B cell (primary cell): ENCODE data around the gene KDM5B. TPM values are rescaled to one million over a fixed set of nuclear protein-coding genes. Genes with fewer than 3 reads are reported as not detected.

Source experiments
- ATAC-seq: fragments of 200-7000 bp; cut with Tn5 transposase; one replicate; pipeline ENCODE4 v1.10.0; 2021; ENCODE audit warnings: low read depth, mild to moderate bottlenecking, moderate number of reproducible peaks, moderate library complexity
- CTCF ChIA-PET: fragments of 350-600 bp; sonication (Branson Sonifier 250); formaldehyde crosslinking; loops from one replicate; lab custom pipeline; 2021; ENCODE audit warnings: antibody characterized with exemption, inconsistent platforms; lab: Charles Lee
- POLR2A ChIA-PET: fragments of 350-600 bp; sonication (Branson Sonifier 250); formaldehyde crosslinking; loops from one replicate; lab custom pipeline; 2021; ENCODE audit warnings: antibody characterized with exemption; lab: Charles Lee
- DNase-seq: peaks from one replicate; pipeline ENCODE4 v3.0.0; 2013
- H2AFZ ChIP-seq: 2 replicates; pipeline ENCODE4 v1.6.1; 2012; ENCODE audit warnings: mild to moderate bottlenecking, low read depth, low read length; ENCODE audit not compliant: insufficient read depth, poor library complexity, severe bottlenecking
- H3K27ac ChIP-seq, 2 donors: 1 replicate in 1 of 2; 2 replicates in 1 of 2; pipeline ENCODE4 v1.5.1; 2012 to 2013; ENCODE audit warnings: low read length in 2 of 2, mild to moderate bottlenecking in 2 of 2, moderate library complexity in 1 of 2
- H3K27me3 ChIP-seq, 4 experiments: fragments of 200-600 bp in 1 of 4; sonication (generic) in 1 of 4; replicated peaks in 1 of 4; 1 replicate in 2 of 4; 2 replicates in 2 of 4; pipeline versions ENCODE4 v1.6.1 to v1.7.0; 2013 to 2016; ENCODE audit warnings: low read length in 3 of 4, mild to moderate bottlenecking in 2 of 4, mixed read lengths in 1 of 4, moderate library complexity in 1 of 4; ENCODE audit not compliant: insufficient read depth in 4 of 4, control insufficient read depth in 3 of 4; ENCODE audit errors: control extremely low read depth in 1 of 4
- H3K36me3 ChIP-seq, 2 experiments: replicated peaks in 1 of 2; 1 replicate in 1 of 2; 2 replicates in 1 of 2; pipeline versions ENCODE4 v1.6.1 to v1.7.1; 2013; ENCODE audit warnings: low read length in 1 of 2; ENCODE audit not compliant: insufficient read depth in 2 of 2, control insufficient read depth in 1 of 2; ENCODE audit errors: control extremely low read depth in 1 of 2, extremely low read depth in 1 of 2
- H3K4me1 ChIP-seq, 2 donors: fragments of 200-600 bp in 1 of 2; sonication (generic) in 1 of 2; 1 replicate in 1 of 2; 2 replicates in 1 of 2; pipeline versions ENCODE4 v1.5.1 to v1.6.1; 2013 to 2017; ENCODE audit warnings: low read length in 2 of 2; ENCODE audit not compliant: control insufficient read depth in 2 of 2, insufficient read depth in 2 of 2
- H3K4me2 ChIP-seq: replicated peaks from 2 replicates; pipeline ENCODE3; 2012; ENCODE audit warnings: mild to moderate bottlenecking, low read depth, low read length; ENCODE audit not compliant: poor library complexity, severe bottlenecking
- H3K4me3 ChIP-seq, 5 experiments: fragments of 200-600 bp in 1 of 5; sonication (generic) in 1 of 5; 1 replicate in 3 of 5; 2 replicates in 2 of 5; pipeline versions ENCODE4 v1.5.1 to v1.7.0; 2011 to 2016; ENCODE audit warnings: low read length in 4 of 5, mild to moderate bottlenecking in 4 of 5, low read depth in 2 of 5, control low read depth in 1 of 5, moderate library complexity in 1 of 5; ENCODE audit not compliant: insufficient read depth in 1 of 5; ENCODE audit errors: control extremely low read depth in 1 of 5, extremely low read depth in 1 of 5
- H3K79me2 ChIP-seq: fragments of 200-600 bp; sonication (generic); one replicate; pipeline ENCODE4 v1.6.0; 2016; ENCODE audit warnings: low read length; ENCODE audit not compliant: control insufficient read depth, insufficient read depth
- H3K9ac ChIP-seq: fragments of 200-600 bp; sonication (generic); 2 replicates; pipeline ENCODE4 v1.6.1; 2017; ENCODE audit warnings: mild to moderate bottlenecking, low read length, moderate library complexity
- H3K9me3 ChIP-seq, 3 donors: one replicate each; pipeline versions ENCODE4 v1.6.1 to v1.7.1; 2013; ENCODE audit warnings: low read length in 2 of 3; ENCODE audit not compliant: control insufficient read depth in 2 of 3, insufficient read depth in 1 of 3; ENCODE audit errors: control extremely low read depth in 1 of 3
- H4K20me1 ChIP-seq: 2 replicates; pipeline ENCODE4 v1.6.0; 2012; ENCODE audit warnings: mild to moderate bottlenecking, low read length; ENCODE audit not compliant: insufficient read depth, control insufficient read depth, poor library complexity, severe bottlenecking
- H3K27ac Mint-ChIP-seq: one replicate; pipeline ENCODE4 v1.8.0; 2021; ENCODE audit warnings: mixed read lengths
- H3K27me3 Mint-ChIP-seq: one replicate; pipeline ENCODE4 v1.8.0; 2021; ENCODE audit warnings: mixed read lengths
- H3K4me1 Mint-ChIP-seq: one replicate; pipeline ENCODE4 v1.8.0; 2021; ENCODE audit warnings: mixed read lengths
- H3K4me3 Mint-ChIP-seq: one replicate; pipeline ENCODE4 v1.8.0; 2021; ENCODE audit warnings: mixed read lengths
- H3K9me3 Mint-ChIP-seq: one replicate; pipeline ENCODE4 v1.8.0; 2022; ENCODE audit warnings: mixed read lengths; ENCODE audit not compliant: insufficient read depth
- EZH2 ChIP-seq: IDR thresholded peaks from 2 replicates; pipeline ENCODE4 v1.6.1; 2012; ENCODE audit warnings: borderline replicate concordance, low read depth, mild to moderate bottlenecking, moderate library complexity, low read length; ENCODE audit not compliant: insufficient read depth, poor library complexity, severe bottlenecking
- WGBS: methylation state at CpG from one replicate; pipeline ENCODE4 v1.1.5; 2013; ENCODE audit warnings: missing lambda C conversion rate; ENCODE audit not compliant: insufficient coverage; 5-methylcytosine and 5-hydroxymethylcytosine counted together
- intact Hi-C: fragments of 100-400 bp; cut with micrococcal nuclease; formaldehyde crosslinking; loops from one replicate; pipeline ENCODE4 v1.10.0; 2022
- polyA plus RNA-seq: library from polyadenylated mRNA; depleted of rRNA; stranded (reverse); fragments of >200 nt; gene quantifications from 2 replicates; pipeline ENCODE4 v1.2.3, GENCODE V29; 2012
- total RNA-seq, 2 donors: library from RNA; stranded (reverse); fragments of 120-200 nt in 1 of 2; gene quantifications; 1 replicate in 1 of 2; 2 replicates in 1 of 2; pipeline versions ENCODE4 v1.2.3 to v1.2.4, GENCODE V29; 2013 to 2022
- TF ChIP-seq, protein P1 (sequence below): fragments of 200-600 bp; IDR thresholded peaks from one replicate; pipeline ENCODE4 v1.8.0; 2022; ENCODE audit warnings: antibody characterized with exemption, mild to moderate bottlenecking

KDM5B gene
- total and polyA plus RNA-seq, 2 donors (not counting 1 experiment from before 2014, with no cell fraction given), result 11.2 to 62.7 TPM

DNA sequence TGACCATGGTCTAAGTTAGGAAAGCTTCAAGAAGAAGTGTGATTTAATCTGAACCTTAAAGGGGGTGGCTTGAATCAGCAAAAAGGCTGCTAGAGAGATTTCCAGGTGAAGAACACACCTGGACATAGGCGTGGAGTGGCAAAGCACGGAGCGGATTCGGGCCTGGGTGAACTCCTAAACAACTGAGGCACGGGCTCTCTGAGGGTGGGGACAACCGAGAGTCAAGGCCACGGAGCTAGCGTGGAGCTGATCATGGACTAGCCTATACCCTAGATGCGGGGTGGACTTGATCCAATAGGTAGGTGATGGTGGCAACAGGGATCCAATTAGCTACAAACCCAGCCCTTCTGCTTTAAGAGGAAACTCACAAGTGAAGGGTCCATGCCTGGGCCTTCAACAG lies 125.7 kb downstream of the KDM5B start:
- TF ChIP-seq, protein P1, sequence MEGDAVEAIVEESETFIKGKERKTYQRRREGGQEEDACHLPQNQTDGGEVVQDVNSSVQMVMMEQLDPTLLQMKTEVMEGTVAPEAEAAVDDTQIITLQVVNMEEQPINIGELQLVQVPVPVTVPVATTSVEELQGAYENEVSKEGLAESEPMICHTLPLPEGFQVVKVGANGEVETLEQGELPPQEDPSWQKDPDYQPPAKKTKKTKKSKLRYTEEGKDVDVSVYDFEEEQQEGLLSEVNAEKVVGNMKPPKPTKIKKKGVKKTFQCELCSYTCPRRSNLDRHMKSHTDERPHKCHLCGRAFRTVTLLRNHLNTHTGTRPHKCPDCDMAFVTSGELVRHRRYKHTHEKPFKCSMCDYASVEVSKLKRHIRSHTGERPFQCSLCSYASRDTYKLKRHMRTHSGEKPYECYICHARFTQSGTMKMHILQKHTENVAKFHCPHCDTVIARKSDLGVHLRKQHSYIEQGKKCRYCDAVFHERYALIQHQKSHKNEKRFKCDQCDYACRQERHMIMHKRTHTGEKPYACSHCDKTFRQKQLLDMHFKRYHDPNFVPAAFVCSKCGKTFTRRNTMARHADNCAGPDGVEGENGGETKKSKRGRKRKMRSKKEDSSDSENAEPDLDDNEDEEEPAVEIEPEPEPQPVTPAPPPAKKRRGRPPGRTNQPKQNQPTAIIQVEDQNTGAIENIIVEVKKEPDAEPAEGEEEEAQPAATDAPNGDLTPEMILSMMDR, result no peak
- no peak for TF ChIP-seq EZH2
- Mint-ChIP-seq H3K27me3 (peaks cover 53% of the 10 kb centered on the region), H3K4me1 (no peaks in the 10 kb centered on the region), H3K4me3 (no peak overlapping the region), H3K27ac (no peak overlapping the region), H3K9me3 (no peaks in the 10 kb centered on the region)
- no peaks in the 10 kb centered on the region for H4K20me1 ChIP-seq
- H3K4me1 ChIP-seq, result no peaks in the 10 kb centered on the region
- POLR2A ChIA-PET, result no interaction called here
- ATAC-seq (no peak), DNase-seq (no peak)
- 97% methylated on average over 9 of the region's 9 CpGs for WGBS
- H2AFZ ChIP-seq, result no peak overlapping the region
- H3K27me3 ChIP-seq, result peaks cover 0 to 29% (median 7%) of the 10 kb centered on the region in 4 experiments
- H3K4me3 ChIP-seq, result no peak overlapping the region
- no peak overlapping the region for H3K27ac ChIP-seq
- no peaks in the 10 kb centered on the region for H3K36me3 ChIP-seq
- H3K79me2 ChIP-seq, result no peaks in the 10 kb centered on the region
- peaks cover 0 to under 1% (median 0%) of the 10 kb centered on the region in 3 donors for H3K9me3 ChIP-seq
- CTCF ChIA-PET, result no interaction called here
- intact Hi-C loops, result no loop called here
- H3K9ac ChIP-seq, result no peak overlapping the region
- H3K4me2 ChIP-seq, result no peak overlapping the region

DNA sequence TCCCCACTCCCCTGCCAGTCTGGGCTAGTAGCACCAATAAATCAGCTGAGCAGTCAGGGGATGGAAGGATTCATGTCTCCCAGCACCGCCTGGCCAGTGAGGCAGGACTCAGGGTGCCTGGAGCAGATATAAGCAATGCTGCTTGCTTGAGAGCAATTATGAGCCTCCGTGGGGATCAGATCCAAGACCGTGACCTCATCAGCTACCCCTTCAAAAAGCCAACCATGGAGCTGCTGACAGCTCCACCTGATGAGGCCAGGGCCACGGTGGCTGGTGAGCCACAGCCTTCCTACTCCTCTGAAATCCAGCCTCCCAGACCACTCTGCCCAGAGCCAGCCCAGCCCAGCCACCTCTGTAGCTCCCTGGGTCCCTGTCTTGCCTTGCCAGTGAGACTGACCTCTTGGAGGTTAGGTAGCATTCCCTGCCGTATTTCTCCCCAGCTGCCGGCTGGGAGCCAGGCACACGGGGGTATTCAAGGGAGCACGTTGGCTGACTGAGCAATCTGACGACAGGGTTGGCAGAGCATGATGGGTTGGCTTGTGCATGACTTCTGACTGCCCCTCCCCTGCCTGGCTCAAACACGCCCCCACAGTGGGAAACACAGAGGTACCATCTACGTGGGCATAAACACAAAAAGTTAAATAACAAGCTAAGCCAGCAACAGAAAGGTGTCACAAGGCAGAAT lies 126.3 kb downstream of the KDM5B start:
- Histone ChIP-seq H2AFZ (no peak overlapping the region), H3K4me2 (no peak overlapping the region), H3K4me1 (no peaks in the 10 kb centered on the region), H3K9me3 (peaks cover 0 to 5% (median 3%) of the 10 kb centered on the region in 3 donors), H3K36me3 (no peaks in the 10 kb centered on the region), H3K27ac (no peak overlapping the region), H4K20me1 (no peaks in the 10 kb centered on the region), H3K9ac (no peak overlapping the region), H3K4me3 (no peak overlapping the region), H3K27me3 (peaks cover 0 to 29% (median 7%) of the 10 kb centered on the region in 4 experiments), H3K79me2 (no peaks in the 10 kb centered on the region)
- no peaks in the 10 kb centered on the region for H3K9me3 Mint-ChIP-seq
- ChIA-PET CTCF (no interaction called here), POLR2A (no interaction called here)
- H3K4me3 Mint-ChIP-seq, result no peak overlapping the region
- 79% methylated on average over 10 of the region's 11 CpGs for WGBS
- no peak for ATAC-seq
- no peak for DNase-seq
- intact Hi-C loops, result no loop called here
- TF ChIP-seq, protein P1, result no peak
- no peak for TF ChIP-seq EZH2
- H3K27ac Mint-ChIP-seq, result no peak overlapping the region
- no peaks in the 10 kb centered on the region for H3K4me1 Mint-ChIP-seq
- H3K27me3 Mint-ChIP-seq, result peaks cover 57% of the 10 kb centered on the region
